GM10266 (cell line): Measurements from ENCODE around the gene BSND.

ENCODE experiments used
- DNase-seq: peaks from one replicate; pipeline ENCODE4 v3.0.0; 2012; ENCODE audit errors: extremely low spot score
- CTCF ChIP-seq: IDR thresholded peaks from 2 replicates; pipeline ENCODE4 v1.5.1; 2012; ENCODE audit warnings: mild to moderate bottlenecking, low read depth; ENCODE audit not compliant: control insufficient read depth, insufficient read depth; ENCODE audit errors: missing control alignments

The BSND gene

GRCh38 chr1:54976747-54977146 is 22.0 kb upstream of the BSND start:
- DNase-seq: peak; percentile 3
- no peak for TF ChIP-seq CTCF

- no peak for TF ChIP-seq CTCF
Measured at GRCh38 chr1:54977533-54978297, 21.0 kb upstream of the BSND start.

GRCh38 chr1:54978528-54979326 is 20.0 kb upstream of the BSND start:
- DNase-seq: peak; percentile 6
- no peak for TF ChIP-seq CTCF

More at GRCh38 chr1:54977533-54978297, 21.0 kb upstream of the BSND start:
- DNase-seq: no peak

- peak; percentile 5 for DNase-seq
- no peak for TF ChIP-seq CTCF
Measured at GRCh38 chr1:54979327-54979891, 19.3 kb upstream of the BSND start.

- TF ChIP-seq CTCF: no peak
Measured at GRCh38 chr1:54980046-54980527, 18.6 kb upstream of the BSND start.

GRCh38 chr1:54980528-54981241 is 18.0 kb upstream of the BSND start, which contains the start of gene TMEM61:
Gene TMEM61, plus strand, starts transcription at chr1:54980628. Its CDS starts 438 bp downstream, at chr1:54981066.
- no peak for TF ChIP-seq CTCF
- peak; percentile 5 for DNase-seq

More at GRCh38 chr1:54980046-54980527, 18.6 kb upstream of the BSND start:
- DNase-seq: peak; percentile 3
